ENCODE results near the gene RARB.

The RARB gene

DNA sequence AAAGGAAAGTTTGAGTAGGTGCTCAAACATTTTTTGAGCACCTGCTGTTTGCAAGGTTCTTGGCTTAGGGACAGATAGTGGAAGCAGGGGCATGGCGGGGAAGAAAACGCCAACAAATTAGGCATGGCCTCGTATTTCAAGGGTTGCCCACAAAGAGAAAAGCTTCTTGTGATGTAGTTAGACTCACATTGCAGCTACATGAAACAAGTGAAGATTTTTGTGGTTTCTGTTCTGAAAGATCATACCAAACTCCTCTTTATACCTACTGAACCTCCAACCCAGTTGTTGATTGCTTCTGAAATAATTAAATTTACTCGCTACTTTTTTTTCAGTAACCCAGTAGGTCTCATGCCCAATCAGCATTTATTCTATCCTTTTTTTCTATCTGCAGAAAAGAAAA, 23.5 kb upstream of the RARB start:
- Histone ChIP-seq H3K36me3 (replicated peaks) (no peaks in the 10 kb centered on the region), H3K27me3 (ENCODE audit: low read depth) (no peaks in the 10 kb centered on the region; the same call in 1 of the 2 replicates), H3K4me3 (no peak overlapping the region), H3K4me1 (no peaks in the 10 kb centered on the region), H3K9me3 (no peaks in the 10 kb centered on the region)
- in situ Hi-C loops (cut with MboI; ENCODE audit: low sequenced_read_pairs): no loop called here
- no peak for DNase-seq (ENCODE audit: low spot score in 2 of 2)

DNA sequence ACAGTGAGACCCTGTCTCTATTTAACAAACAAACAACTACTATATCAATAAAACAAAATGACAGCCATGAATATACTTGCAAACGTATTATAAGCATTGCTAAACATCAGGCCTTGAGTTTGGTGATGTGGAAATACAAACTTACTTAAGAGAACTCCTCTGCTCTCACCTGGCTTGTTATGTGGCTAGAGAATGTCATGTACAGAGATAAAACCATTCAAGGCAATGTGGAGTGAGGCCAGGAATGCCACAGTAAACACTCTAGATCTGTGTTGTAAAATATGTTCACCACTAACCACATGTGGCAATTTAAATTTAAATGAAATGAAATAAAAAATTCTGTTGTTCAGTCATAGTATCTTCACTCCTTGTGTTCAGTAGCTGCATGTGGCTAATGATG, 22.7 kb upstream of the RARB start:
- in situ Hi-C loops (cut with MboI; ENCODE audit: low sequenced_read_pairs): no loop called here
- Histone ChIP-seq H3K4me1 (no peaks in the 10 kb centered on the region), H3K36me3 (replicated peaks) (no peaks in the 10 kb centered on the region), H3K9me3 (no peaks in the 10 kb centered on the region), H3K27me3 (ENCODE audit: low read depth) (no peaks in the 10 kb centered on the region; the same call in 1 of the 2 replicates), H3K4me3 (no peak overlapping the region)
- no peak for DNase-seq (ENCODE audit: low spot score in 2 of 2)

- Histone ChIP-seq H3K27me3 (ENCODE audit: low read depth) (no peaks in the 10 kb centered on the region), H3K4me3 (no peak overlapping the region), H3K4me1 (peaks cover 6% of the 10 kb centered on the region), H3K36me3 (replicated peaks) (no peaks in the 10 kb centered on the region), H3K9me3 (no peaks in the 10 kb centered on the region)
- in situ Hi-C loops (cut with MboI; ENCODE audit: low sequenced_read_pairs): no loop called here
- no peak for DNase-seq (ENCODE audit: low spot score in 2 of 2)
Observed at GRCh38 chr3:25410703-25411102, 17.4 kb upstream of the RARB start.

- peaks cover 6% of the 10 kb centered on the region for H3K4me1 ChIP-seq
- DNase-seq (ENCODE audit: low spot score in 2 of 2): no peak
Observed at GRCh38 chr3:25412269-25412668, 15.8 kb upstream of the RARB start.

DNA sequence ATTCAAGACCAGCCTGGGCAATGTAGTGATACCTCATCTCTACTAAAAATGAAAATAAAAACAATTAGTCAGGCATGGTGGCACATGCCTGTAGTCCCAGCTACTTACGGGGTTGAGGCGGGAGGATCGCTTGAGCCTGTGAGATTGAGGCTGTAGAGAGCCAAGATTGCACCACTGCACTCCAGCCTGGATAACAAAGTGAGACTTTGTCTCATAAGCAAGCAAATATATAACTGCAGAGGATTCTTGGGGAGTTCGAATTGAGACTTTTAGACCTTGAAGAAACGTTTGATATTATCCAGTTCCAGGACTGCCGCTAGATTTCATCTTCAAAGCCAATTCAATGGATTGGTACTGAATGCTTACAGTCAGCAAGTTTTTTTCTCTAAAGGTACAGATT, 11.9 kb upstream of the RARB start:
- Histone ChIP-seq H3K36me3 (replicated peaks) (no peaks in the 10 kb centered on the region), H3K27me3 (ENCODE audit: low read depth) (no peaks in the 10 kb centered on the region), H3K4me1 (peaks cover 20% of the 10 kb centered on the region), H3K9me3 (no peaks in the 10 kb centered on the region), H3K4me3 (no peak overlapping the region)
- in situ Hi-C loops (cut with MboI; ENCODE audit: low sequenced_read_pairs): no loop called here
- DNase-seq (ENCODE audit: low spot score in 2 of 2): no peak

More at GRCh38 chr3:25412269-25412668, 15.8 kb upstream of the RARB start:
- Histone ChIP-seq H3K27me3 (ENCODE audit: low read depth) (no peaks in the 10 kb centered on the region), H3K4me3 (no peak overlapping the region), H3K36me3 (replicated peaks) (no peaks in the 10 kb centered on the region), H3K9me3 (no peaks in the 10 kb centered on the region)
- in situ Hi-C loops (cut with MboI; ENCODE audit: low sequenced_read_pairs): no loop called here

- in situ Hi-C loops (cut with MboI; ENCODE audit: low sequenced_read_pairs): no loop called here
Observed at GRCh38 chr3:25418596-25418995, 9.5 kb upstream of the RARB start.

GRCh38 chr3:25419251-25419650, 8.8 kb upstream of the RARB start:
- Histone ChIP-seq H3K27me3 (ENCODE audit: low read depth) (no peaks in the 10 kb centered on the region), H3K9me3 (no peaks in the 10 kb centered on the region), H3K4me3 (no peak overlapping the region), H3K36me3 (replicated peaks) (no peaks in the 10 kb centered on the region), H3K4me1 (peaks cover 15% of the 10 kb centered on the region)
- no peak for DNase-seq (ENCODE audit: low spot score in 2 of 2)
- in situ Hi-C loops (cut with MboI; ENCODE audit: low sequenced_read_pairs): no loop called here

More at GRCh38 chr3:25418596-25418995, 9.5 kb upstream of the RARB start:
- Histone ChIP-seq H3K27me3 (ENCODE audit: low read depth) (no peaks in the 10 kb centered on the region), H3K36me3 (replicated peaks) (no peaks in the 10 kb centered on the region), H3K4me1 (peaks cover 15% of the 10 kb centered on the region), H3K9me3 (no peaks in the 10 kb centered on the region), H3K4me3 (no peak overlapping the region)
- no peak for DNase-seq (ENCODE audit: low spot score in 2 of 2)

DNA sequence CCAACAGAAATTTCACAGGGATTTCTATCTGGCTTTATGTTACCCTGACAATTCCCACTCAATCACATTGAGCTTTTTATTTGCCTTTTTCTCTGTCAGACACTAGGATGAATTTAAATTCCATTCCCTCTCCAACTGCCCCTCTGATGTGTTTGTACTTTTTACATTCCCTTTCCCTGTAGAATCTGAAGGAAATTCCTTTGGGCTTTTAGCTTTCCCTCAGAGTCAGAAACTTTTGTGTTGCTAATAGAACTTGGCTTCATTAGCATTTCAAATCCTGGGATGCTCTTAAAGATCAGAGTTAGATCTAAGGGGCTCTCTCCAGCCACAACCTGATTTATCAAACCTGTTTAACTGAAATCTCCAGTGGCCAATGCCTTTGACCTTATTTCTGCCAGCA, 7.9 kb upstream of the RARB start:
- Histone ChIP-seq H3K36me3 (replicated peaks) (no peaks in the 10 kb centered on the region), H3K27me3 (ENCODE audit: low read depth) (no peaks in the 10 kb centered on the region), H3K4me3 (no peak overlapping the region), H3K9me3 (no peaks in the 10 kb centered on the region), H3K4me1 (peaks cover 15% of the 10 kb centered on the region)
- in situ Hi-C loops (cut with MboI; ENCODE audit: low sequenced_read_pairs): no loop called here
- peak in 1 of 2 experiments; percentile 94 for DNase-seq (ENCODE audit: low spot score in 2 of 2)

DNA sequence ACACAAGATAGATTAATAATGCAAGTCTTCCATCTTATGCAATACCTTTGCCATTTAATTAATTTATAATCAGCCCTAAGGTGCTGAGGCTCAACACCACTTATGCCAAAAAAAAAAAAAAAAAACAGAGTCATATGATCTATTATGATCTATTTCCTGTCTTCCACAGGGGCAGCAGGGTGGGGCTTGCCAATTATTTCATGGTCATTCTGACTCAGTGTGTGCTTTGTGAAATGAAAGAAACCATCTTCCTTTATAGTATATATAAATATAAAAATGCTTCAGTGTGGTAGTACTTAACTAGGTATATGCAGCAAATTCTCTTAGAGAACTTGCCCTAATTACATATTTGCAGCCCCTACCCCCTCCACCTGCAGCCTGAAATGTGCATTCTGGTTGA, 7.2 kb upstream of the RARB start:
- Histone ChIP-seq H3K4me3 (no peak overlapping the region), H3K4me1 (peaks cover 15% of the 10 kb centered on the region)
- in situ Hi-C loops (cut with MboI; ENCODE audit: low sequenced_read_pairs): no loop called here

DNA sequence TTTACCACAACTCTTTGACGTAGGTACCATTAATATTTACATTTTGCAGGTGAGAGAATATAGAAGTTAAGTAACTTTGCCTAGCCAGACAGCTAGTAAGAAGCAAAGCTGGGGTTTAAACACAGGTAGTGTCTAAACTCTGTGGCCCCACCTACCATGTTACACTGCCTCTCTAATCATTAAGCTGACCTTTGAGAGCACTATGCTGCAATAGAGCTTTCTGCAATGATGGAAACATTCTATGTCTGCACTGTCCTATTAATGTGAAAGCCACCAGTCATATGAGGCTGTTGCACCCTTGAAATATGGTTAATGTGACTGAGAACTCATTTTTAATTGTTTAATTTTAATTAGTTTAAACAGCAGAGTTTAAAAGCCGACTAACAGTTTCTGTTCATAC, 6.3 kb upstream of the RARB start:
- Histone ChIP-seq H3K36me3 (replicated peaks) (no peaks in the 10 kb centered on the region), H3K27me3 (ENCODE audit: low read depth) (no peaks in the 10 kb centered on the region), H3K4me3 (no peak overlapping the region), H3K4me1 (peaks cover 15% of the 10 kb centered on the region), H3K9me3 (no peaks in the 10 kb centered on the region)
- in situ Hi-C loops (cut with MboI; ENCODE audit: low sequenced_read_pairs): no loop called here
- DNase-seq (ENCODE audit: low spot score in 2 of 2): no peak

More for the DNA sequence above, 7.2 kb upstream of the RARB start:
- no peak for DNase-seq (ENCODE audit: low spot score in 2 of 2)
- Histone ChIP-seq H3K27me3 (ENCODE audit: low read depth) (no peaks in the 10 kb centered on the region), H3K36me3 (replicated peaks) (no peaks in the 10 kb centered on the region), H3K9me3 (no peaks in the 10 kb centered on the region)

- Histone ChIP-seq H3K4me3 (no peak overlapping the region), H3K9me3 (no peaks in the 10 kb centered on the region), H3K36me3 (replicated peaks) (no peaks in the 10 kb centered on the region), H3K27me3 (ENCODE audit: low read depth) (no peaks in the 10 kb centered on the region), H3K4me1 (peaks cover 20% of the 10 kb centered on the region)
- DNase-seq (ENCODE audit: low spot score in 2 of 2): no peak
- in situ Hi-C loops (cut with MboI; ENCODE audit: low sequenced_read_pairs): no loop called here
Observed at GRCh38 chr3:25423780-25424588, 4.1 kb upstream of the RARB start.

GRCh38 chr3:25424614-25425013, 3.4 kb upstream of the RARB start:
- Histone ChIP-seq H3K36me3 (replicated peaks) (no peaks in the 10 kb centered on the region), H3K4me1 (peaks cover 16% of the 10 kb centered on the region), H3K4me3 (no peak overlapping the region), H3K27me3 (ENCODE audit: low read depth) (no peaks in the 10 kb centered on the region), H3K9me3 (no peaks in the 10 kb centered on the region)
- in situ Hi-C loops (cut with MboI; ENCODE audit: low sequenced_read_pairs): no loop called here
- DNase-seq (ENCODE audit: low spot score in 2 of 2): no peak

- peaks cover 17% of the 10 kb centered on the region for H3K4me1 ChIP-seq
- H3K9me3 ChIP-seq: no peaks in the 10 kb centered on the region
- DNase-seq (ENCODE audit: low spot score in 2 of 2): no peak
- in situ Hi-C loops (cut with MboI; ENCODE audit: low sequenced_read_pairs): no loop called here
- H3K36me3 ChIP-seq (replicated peaks): no peaks in the 10 kb centered on the region
- H3K27me3 ChIP-seq (ENCODE audit: low read depth): no peaks in the 10 kb centered on the region; the same call in 1 of the 2 replicates
- no peak overlapping the region for H3K4me3 ChIP-seq
Observed at GRCh38 chr3:25426408-25426807, 1.7 kb upstream of the RARB start.

- Histone ChIP-seq H3K4me3 (peak overlapping the region; percentile 31; the same call in 1 of the 2 replicates), H3K4me1 (peaks cover 21% of the 10 kb centered on the region), H3K27me3 (ENCODE audit: low read depth) (no peaks in the 10 kb centered on the region; the same call in 1 of the 2 replicates), H3K9me3 (no peaks in the 10 kb centered on the region), H3K36me3 (replicated peaks) (no peaks in the 10 kb centered on the region)
- in situ Hi-C loops (cut with MboI; ENCODE audit: low sequenced_read_pairs): no loop called here
- DNase-seq (ENCODE audit: low spot score in 2 of 2): no peak
Observed at GRCh38 chr3:25427155-25427554, 908 bp upstream of the RARB start.

All from HAP-1 (cell line).